ENCODE data around the gene KLF7.

Gene KLF7

DNA sequence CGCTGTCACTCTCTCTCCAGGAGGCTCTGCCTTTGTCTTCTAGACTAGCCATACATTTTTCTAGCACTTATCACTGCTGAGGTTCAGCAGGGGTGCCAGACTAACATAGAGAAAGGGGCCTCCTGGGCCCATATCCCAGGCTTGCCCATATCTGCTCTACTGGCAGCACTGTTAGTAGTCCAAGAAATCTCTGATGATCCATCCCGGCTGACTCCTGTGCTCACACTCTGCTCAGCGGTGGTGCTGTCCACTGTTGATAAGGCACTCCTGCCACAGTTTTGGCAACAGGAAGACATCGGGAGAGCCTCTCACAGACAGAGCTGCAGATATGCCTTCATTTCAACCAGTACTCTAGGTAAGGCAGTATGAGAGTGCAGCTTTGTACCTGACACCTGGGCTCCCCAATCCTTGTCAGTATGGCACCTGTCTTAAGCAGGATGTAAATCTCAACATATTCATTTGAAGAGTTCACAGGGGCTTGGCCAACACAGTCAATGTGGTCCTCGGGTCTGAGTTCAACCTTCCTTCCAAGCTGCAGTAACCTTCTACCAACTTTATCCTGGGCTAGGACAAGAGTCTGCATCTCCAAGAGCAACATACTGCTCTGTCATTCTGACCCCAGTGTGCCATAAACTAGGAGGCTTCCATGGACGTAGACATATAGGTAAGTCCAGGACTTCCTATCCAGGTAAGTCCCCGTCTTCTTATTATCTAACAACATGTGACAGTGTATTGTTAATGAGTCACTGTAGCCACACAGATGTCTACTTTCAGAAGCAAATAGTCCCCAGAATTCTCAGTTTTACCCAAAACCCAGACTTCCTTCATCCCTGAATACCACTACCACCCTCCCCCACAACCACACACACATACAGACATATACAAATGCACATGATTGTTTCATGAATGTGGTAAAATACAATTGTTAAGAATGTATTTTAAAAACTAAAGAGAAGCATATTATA lies 16.2 kb downstream of the KLF7 start:
- no peak for DNase-seq (ENCODE audit: low read depth)

DNA sequence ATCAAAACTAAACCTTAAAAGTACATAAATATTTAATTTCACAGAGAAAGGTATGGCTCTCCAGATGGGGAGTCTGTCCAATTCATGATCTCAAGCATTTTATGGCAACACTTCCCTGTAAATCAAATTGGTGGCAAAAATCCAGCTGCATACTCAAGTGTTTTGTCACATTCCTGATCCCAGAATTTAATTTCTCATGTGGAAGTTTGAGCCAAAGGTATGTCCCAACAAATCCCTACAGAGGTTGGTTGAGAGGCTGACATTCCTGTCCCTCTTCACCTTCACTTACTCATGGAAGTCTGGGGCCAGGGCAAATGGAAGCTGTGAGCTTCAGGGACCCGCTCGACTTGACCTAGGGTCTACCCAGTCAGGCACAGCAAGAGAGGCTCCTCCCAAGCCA lies 17.7 kb downstream of the KLF7 start:
- DNase-seq (ENCODE audit: low read depth): no peak

DNA sequence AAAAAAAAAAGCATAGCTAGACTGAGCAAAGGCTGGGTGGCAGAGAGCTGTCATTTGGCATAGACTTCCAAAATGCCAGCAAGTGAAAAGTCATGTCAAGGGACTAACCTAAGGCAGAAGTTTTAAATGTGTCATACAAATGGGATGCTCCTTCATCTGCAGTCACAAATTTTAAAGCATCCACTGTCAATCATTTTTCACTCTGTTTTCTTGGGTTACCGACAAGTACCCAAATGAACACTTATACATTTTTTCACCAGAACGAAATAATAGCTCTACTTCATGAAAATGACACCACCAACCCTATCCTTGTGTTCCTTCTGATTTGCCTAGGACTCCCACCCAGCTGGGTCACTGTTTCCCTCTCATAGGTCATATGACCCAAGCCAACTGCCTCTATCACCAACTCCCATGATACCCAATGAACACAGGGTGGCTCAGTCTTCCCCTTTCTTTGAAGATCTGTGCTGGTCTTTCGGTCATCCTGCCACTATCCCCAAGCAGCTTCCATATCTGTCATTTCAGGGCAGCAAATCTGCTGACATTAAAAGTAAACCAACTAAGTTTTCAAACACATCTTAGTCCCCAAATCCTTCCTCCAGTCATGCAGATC lies 21.5 kb downstream of the KLF7 start:
- DNase-seq (ENCODE audit: low read depth): no peak

- peak; percentile 85 for DNase-seq (ENCODE audit: low read depth)
These were observed 22.3 kb downstream of the KLF7 start for GRCh38 chr2:207143215-207144172.

- no peak for DNase-seq (ENCODE audit: low read depth)
These were observed 23.3 kb downstream of the KLF7 start for GRCh38 chr2:207142461-207142860.

DNA sequence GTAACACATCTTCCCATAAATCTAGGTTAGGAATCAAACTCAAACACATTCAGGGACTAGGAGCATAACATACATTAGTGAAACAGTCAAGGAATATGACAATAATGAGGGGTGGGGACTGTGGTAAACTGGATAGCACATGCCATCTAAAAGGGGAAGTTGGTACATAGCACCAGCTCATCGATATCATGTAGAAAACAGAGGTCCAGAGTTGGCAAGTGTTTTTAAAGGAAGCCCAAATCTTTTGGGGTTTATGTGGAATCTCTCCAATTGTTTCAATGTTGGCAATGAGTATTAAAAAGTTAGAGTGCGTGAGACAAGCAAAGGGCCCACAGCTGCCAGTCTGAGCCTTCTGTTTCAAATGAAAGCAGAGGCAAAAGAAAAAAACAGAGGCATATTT lies 24.4 kb downstream of the KLF7 start:
- DNase-seq (ENCODE audit: low read depth): no peak

GRCh38 chr2:207140265-207140664 lies 25.5 kb downstream of the KLF7 start:
- no peak for DNase-seq (ENCODE audit: low read depth)

GRCh38 chr2:207139552-207139951 lies 26.2 kb downstream of the KLF7 start:
- no peak for DNase-seq (ENCODE audit: low read depth)

DNA sequence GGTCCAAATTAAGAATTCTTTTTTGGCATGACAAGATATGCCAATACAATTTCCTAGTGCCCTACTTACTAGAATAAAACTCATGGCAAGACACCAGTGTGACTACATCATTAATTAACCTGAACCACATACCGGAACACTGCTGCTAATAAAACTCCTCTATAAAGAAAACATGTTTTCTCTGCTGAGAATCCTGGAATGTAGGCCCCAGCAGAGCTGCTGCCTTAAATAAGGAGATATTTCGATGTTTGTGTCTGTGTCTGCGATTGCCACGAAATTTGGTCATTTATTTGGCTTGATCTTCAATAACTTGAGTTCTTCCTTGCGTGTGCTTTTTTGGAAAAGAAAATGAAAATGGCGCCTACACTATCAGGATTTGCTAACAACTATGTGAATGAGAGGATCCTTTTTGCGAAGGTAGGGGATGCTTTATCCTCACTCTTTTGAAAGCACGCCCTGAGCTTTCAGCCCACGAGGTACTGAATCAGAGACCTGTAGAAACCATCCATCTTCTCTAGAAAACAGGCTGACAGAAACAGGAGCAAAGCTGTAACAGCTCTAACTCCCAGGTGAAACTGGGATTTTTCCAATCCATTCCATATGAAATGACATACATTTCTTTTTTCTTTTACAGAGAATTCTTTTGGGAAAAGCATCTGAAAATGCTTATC lies 27.0 kb downstream of the KLF7 start:
- DNase-seq (ENCODE audit: low read depth): no peak

DNA sequence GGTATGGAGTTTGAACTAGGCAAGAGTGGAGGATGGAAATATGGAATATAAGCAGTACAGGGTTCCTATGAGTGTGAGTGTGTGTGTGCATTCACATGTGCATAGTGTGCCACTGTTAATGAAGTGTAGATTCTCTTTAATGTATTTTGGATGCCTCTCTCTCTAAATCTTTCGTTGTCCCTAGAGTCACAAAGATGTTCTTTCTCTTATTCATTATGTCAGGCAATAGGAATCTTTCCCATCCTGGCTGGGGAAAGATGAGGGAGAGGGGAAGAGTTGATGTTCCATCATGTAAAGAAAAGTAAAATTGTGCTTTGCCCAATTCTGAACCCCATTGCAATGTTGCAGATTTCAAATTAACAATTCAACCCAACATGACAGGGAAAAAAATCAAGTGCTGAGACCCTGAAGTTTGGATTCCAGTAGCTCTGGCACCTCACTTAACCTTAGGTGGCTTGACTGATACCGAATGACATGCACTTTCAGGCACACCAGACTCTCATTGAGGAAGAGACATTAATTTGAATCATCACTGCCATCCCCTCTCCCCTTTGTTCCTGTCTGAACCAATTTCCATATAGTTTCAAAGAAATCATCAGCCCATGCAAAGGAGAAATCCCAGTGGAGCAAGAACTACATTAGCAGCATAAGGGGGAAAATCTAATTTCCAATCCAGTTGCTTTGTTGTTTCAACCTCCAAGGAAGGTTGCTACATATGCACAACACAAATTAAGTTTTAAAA lies 28.0 kb downstream of the KLF7 start:
- no peak for DNase-seq (ENCODE audit: low read depth)

DNA sequence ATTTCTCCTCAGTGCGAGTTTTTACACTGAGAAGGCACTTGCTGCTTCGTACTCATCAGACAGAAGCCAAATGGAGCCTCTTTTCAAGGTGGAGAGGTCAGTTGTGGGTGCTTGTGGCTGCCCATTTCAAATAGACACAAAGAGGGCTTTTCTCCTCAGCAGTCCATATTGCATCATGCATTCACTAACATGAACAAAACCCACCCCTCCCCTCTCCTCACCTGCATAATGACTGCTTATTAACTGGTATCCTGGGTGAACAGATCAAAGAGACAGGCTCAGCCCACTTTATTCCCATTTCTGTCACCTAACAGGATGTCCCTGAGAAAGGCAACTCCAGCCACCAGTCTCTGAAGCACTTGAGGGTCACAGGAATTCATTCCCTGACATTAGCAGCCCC lies 28.9 kb downstream of the KLF7 start:
- DNase-seq (ENCODE audit: low read depth): no peak

DNA sequence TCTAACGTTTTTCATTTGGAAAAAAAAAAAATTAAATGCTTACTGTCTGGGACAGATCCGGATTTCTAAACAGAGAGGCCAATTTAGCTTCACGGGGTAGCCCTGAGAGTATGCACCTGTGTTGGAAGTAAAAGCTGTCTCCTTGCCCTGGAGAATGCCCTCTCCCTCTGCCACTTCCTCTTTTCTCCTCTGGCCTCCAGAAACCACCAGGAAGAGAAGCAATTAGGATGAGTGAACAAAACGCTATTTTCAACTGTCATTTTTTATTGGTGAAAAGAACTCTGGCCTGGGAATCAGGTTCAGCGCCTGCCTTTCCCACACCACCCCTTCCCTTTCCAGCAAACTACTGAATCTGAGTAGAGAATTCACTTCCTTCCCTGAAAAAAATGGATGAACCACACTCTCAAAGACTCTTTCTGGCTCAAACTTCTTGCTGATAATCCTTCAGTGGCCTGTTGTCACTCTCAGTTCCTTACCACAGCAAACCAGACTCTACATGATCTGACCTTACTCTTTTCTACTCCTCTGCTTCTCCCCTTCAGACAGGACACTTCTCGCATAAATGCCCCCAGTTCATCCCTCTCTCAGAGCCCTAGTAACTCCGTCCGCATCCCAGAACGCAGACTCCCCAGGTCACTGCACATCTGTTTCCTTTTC lies 29.8 kb downstream of the KLF7 start:
- no peak for DNase-seq (ENCODE audit: low read depth)

DNA sequence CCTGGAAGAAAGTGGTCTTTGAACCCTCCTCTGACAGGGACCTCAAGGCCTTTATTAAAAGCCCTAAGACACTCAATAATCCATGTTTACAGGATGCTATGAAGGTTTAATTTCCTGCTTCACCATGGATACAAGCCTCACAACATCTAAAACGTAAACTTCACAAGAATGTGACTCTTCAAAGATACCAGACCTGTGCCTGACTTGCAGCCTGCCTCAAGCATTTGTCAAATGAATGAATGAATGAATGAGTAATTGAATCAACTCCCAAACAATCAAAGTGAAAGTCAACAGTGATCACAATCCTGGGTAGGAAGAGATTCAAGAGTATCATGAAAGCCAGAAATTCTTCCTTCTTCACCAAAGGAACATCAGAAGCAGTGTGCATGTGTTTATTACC lies 30.4 kb downstream of the KLF7 start:
- no peak for DNase-seq (ENCODE audit: low read depth)

GRCh38 chr2:207133820-207134519 lies 31.8 kb downstream of the KLF7 start:
- DNase-seq (ENCODE audit: low read depth): peak; percentile 87

DNA sequence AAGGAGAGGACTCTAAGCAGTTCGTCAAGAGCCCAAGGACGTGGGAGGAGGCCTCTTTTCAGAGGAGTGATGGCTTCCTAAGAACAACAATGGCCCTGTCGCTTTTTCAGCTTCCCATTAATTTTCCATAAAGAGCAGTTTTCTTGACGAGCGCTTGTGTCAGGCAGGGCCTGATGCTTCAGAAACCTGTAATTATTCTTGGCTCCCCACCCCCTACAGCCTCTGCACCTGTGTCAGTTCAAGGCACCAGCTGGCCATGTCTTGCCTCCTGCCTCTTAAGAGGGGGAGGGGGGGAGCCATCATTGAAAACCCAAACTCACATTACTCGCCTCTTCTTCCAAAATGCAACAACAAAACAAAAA lies 32.3 kb downstream of the KLF7 start:
- no peak for DNase-seq (ENCODE audit: low read depth)

GRCh38 chr2:207132019-207132418 lies 33.7 kb downstream of the KLF7 start:
- no peak for DNase-seq (ENCODE audit: low read depth)

GRCh38 chr2:207131594-207131993 lies 34.2 kb downstream of the KLF7 start:
- no peak for DNase-seq (ENCODE audit: low read depth)

GRCh38 chr2:207130958-207131521 lies 34.7 kb downstream of the KLF7 start:
- DNase-seq (ENCODE audit: low read depth): no peak

GRCh38 chr2:207129821-207130220 lies 35.9 kb downstream of the KLF7 start:
- DNase-seq (ENCODE audit: low read depth): no peak

DNA sequence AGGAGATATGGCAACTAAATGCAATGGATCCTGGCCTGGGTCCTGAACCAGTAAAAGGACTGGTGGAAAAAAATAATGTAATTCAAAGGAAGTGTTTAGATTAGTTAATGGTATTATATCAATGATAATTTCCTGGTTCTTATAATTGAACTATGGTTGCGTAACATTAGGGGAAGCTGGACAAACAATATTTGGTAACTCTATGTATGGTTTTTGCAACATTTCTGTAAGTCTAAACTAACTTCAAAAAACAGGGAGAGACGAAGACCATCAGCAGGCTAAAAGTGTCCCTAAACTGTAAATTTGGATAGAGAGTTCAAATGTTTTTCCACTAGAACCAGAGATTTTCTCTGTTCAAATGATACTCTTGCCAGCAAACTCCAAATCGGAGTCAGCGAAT lies 36.9 kb downstream of the KLF7 start:
- DNase-seq (ENCODE audit: low read depth): no peak
